ENCODE data around the gene PCBP3. TPM values are rescaled to one million over a fixed set of nuclear protein-coding genes. Genes with fewer than 3 reads are reported as not detected.

The PCBP3 gene
- total and polyA plus RNA-seq, 4 donors: 0.36 to 1.6 (median 0.42) TPM

DNA sequence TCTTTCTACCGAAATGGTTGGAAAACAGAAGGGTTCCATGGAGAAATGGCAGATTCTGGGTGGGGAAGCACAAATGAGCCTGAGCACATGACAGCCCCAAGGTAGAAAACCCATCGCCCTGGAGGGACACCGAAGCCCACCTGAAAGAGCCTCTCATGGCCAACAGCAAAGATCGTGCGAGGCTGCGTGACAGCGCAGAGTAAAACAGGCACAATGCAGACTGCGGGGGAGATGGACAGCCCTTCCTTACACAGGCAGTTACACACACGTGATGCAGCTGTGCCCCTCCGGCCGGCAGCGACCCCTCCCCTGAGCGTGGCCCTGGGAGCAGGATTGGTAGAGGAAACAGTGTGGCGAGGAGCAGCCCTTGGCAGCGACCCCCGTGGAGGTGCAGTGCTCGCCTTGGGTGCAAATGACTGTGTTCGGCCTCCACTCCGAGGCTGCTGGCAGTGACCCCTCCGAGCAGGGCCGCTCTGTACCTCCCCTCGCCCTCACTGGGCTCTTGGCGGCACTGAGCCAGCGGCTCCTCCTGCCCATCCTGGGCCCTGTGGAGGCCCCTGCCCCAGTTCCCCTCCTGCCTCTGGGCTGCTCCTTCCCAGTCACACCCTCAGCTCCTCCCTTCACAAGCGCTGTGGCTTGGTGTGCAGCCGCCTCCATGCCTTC is 217.1 kb downstream of the PCBP3 start:
- TF ChIP-seq HNF4G (IDR thresholded peaks at IDR 0.05) (no peak), EGR1 (IDR thresholded peaks at IDR 0.05; ENCODE audit: low read depth in 2 of 2) (no peak), JUND (IDR thresholded peaks at IDR 0.05) (no peak), FOXA1 (IDR thresholded peaks at IDR 0.05) (no peak), RAD21 (IDR thresholded peaks at IDR 0.05) (no peak), RXRA (IDR thresholded peaks at IDR 0.05) (no peak), YY1 (IDR thresholded peaks at IDR 0.05) (no peak), TAF1 (conservative IDR thresholded peaks at IDR 0.05) (no peak), GABPA (IDR thresholded peaks at IDR 0.05 in 1 of 2, conservative IDR thresholded peaks at IDR 0.05 in 1 of 2) (no peak), SP1 (IDR thresholded peaks at IDR 0.05) (no peak)
- TF ChIP-seq, protein P1, sequence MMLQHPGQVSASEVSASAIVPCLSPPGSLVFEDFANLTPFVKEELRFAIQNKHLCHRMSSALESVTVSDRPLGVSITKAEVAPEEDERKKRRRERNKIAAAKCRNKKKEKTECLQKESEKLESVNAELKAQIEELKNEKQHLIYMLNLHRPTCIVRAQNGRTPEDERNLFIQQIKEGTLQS (IDR thresholded peaks at IDR 0.05): no peak
- TF ChIP-seq, protein P2, sequence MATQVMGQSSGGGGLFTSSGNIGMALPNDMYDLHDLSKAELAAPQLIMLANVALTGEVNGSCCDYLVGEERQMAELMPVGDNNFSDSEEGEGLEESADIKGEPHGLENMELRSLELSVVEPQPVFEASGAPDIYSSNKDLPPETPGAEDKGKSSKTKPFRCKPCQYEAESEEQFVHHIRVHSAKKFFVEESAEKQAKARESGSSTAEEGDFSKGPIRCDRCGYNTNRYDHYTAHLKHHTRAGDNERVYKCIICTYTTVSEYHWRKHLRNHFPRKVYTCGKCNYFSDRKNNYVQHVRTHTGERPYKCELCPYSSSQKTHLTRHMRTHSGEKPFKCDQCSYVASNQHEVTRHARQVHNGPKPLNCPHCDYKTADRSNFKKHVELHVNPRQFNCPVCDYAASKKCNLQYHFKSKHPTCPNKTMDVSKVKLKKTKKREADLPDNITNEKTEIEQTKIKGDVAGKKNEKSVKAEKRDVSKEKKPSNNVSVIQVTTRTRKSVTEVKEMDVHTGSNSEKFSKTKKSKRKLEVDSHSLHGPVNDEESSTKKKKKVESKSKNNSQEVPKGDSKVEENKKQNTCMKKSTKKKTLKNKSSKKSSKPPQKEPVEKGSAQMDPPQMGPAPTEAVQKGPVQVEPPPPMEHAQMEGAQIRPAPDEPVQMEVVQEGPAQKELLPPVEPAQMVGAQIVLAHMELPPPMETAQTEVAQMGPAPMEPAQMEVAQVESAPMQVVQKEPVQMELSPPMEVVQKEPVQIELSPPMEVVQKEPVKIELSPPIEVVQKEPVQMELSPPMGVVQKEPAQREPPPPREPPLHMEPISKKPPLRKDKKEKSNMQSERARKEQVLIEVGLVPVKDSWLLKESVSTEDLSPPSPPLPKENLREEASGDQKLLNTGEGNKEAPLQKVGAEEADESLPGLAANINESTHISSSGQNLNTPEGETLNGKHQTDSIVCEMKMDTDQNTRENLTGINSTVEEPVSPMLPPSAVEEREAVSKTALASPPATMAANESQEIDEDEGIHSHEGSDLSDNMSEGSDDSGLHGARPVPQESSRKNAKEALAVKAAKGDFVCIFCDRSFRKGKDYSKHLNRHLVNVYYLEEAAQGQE (IDR thresholded peaks at IDR 0.05): no peak
- TF ChIP-seq, protein P3, sequence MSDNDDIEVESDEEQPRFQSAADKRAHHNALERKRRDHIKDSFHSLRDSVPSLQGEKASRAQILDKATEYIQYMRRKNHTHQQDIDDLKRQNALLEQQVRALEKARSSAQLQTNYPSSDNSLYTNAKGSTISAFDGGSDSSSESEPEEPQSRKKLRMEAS (IDR thresholded peaks at IDR 0.05): no peak
- Histone ChIP-seq H3K36me3 (ENCODE audit: control insufficient read depth in 4 of 4, insufficient read depth in 3 of 4, low read depth in 1 of 4, low read length in 3 of 4) (no peaks in the 10 kb centered on the region), H3K9me3 (ENCODE audit: control insufficient read depth in 4 of 4, low read length in 3 of 4) (no peaks in the 10 kb centered on the region), H3K4me1 (ENCODE audit: control insufficient read depth in 4 of 4, insufficient read depth in 4 of 4, low read length in 3 of 4) (peaks cover 0 to 10% (median 6%) of the 10 kb centered on the region in 4 donors), H3K27me3 (ENCODE audit: control insufficient read depth in 4 of 4, insufficient read depth in 4 of 4, low read length in 3 of 4) (no peaks in the 10 kb centered on the region), H3K27ac (ENCODE audit: low read depth in 1 of 2, low read length in 2 of 2) (no peak overlapping the region), H3K9ac (ENCODE audit: low read depth in 1 of 2, low read length in 2 of 2) (no peak overlapping the region), H3K4me3 (ENCODE audit: low read depth in 1 of 3, low read length in 3 of 3) (no peak overlapping the region)
- WGBS: 95% methylated on average over 26 of the region's 26 CpGs
- no peak for DNase-seq (ENCODE audit: low spot score)

DNA sequence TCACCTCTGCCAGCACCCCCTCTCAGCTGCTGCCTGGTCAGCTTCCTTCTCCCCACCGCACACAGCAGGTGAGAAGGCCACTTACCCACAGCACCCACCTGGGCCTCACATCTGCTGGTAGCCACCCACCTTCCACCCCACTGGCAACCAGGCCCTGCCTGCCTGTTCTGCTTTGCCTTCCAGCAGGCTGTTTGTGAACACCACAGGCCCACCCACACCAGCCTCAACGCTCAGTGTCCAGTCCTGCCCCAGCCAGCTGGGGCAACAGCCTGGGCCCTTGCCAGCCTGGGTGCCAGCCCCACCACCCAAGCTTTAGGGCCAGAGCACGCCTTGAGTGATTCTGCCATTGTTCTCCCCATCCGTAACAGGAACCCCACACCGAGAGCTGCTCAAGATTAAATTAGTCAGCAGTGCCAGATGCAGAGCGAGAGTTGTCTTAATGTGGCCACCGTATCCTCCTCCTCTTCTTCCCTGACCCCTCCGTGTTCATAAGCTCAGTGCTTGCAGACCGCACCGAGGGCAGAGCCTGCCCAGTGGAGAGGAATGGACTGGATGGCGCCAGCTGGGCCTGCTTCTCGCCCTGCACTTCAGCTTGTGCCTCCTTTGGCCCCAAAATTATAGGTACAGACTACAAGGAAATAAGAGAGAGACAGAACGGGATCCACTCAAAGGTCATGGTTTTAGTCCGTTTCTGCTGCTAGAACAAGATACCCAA is 217.8 kb downstream of the PCBP3 start:
- WGBS: 86% methylated on average over 14 of the region's 14 CpGs
- Histone ChIP-seq H3K4me1 (ENCODE audit: control insufficient read depth in 4 of 4, insufficient read depth in 4 of 4, low read length in 3 of 4) (peaks cover 0 to 10% (median 6%) of the 10 kb centered on the region in 4 donors), H3K36me3 (ENCODE audit: control insufficient read depth in 4 of 4, insufficient read depth in 3 of 4, low read depth in 1 of 4, low read length in 3 of 4) (no peaks in the 10 kb centered on the region), H3K9ac (ENCODE audit: low read depth in 1 of 2, low read length in 2 of 2) (no peak overlapping the region), H3K9me3 (ENCODE audit: control insufficient read depth in 4 of 4, low read length in 3 of 4) (no peaks in the 10 kb centered on the region), H3K27me3 (ENCODE audit: control insufficient read depth in 4 of 4, insufficient read depth in 4 of 4, low read length in 3 of 4) (no peaks in the 10 kb centered on the region), H3K27ac (ENCODE audit: low read depth in 1 of 2, low read length in 2 of 2) (no peak overlapping the region), H3K4me3 (ENCODE audit: low read depth in 1 of 3, low read length in 3 of 3) (no peak overlapping the region)
- TF ChIP-seq, protein P4, sequence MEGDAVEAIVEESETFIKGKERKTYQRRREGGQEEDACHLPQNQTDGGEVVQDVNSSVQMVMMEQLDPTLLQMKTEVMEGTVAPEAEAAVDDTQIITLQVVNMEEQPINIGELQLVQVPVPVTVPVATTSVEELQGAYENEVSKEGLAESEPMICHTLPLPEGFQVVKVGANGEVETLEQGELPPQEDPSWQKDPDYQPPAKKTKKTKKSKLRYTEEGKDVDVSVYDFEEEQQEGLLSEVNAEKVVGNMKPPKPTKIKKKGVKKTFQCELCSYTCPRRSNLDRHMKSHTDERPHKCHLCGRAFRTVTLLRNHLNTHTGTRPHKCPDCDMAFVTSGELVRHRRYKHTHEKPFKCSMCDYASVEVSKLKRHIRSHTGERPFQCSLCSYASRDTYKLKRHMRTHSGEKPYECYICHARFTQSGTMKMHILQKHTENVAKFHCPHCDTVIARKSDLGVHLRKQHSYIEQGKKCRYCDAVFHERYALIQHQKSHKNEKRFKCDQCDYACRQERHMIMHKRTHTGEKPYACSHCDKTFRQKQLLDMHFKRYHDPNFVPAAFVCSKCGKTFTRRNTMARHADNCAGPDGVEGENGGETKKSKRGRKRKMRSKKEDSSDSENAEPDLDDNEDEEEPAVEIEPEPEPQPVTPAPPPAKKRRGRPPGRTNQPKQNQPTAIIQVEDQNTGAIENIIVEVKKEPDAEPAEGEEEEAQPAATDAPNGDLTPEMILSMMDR (IDR thresholded peaks at IDR 0.05; ENCODE audit: low read depth, low read length, missing input control): no peak
- no peak for TF ChIP-seq HNF4G (IDR thresholded peaks at IDR 0.05)
- TF ChIP-seq RXRA (IDR thresholded peaks at IDR 0.05): no peak
- TF ChIP-seq GABPA (IDR thresholded peaks at IDR 0.05 in 1 of 2, conservative IDR thresholded peaks at IDR 0.05 in 1 of 2): no peak
- TF ChIP-seq FOXA1 (IDR thresholded peaks at IDR 0.05): no peak
- TF ChIP-seq FOXA2 (IDR thresholded peaks at IDR 0.05): no peak
- TF ChIP-seq, protein P1 (IDR thresholded peaks at IDR 0.05): no peak
- no peak for TF ChIP-seq NR2F2 (IDR thresholded peaks at IDR 0.05)
- peak; percentile 24 for DNase-seq (ENCODE audit: low spot score)
